Endothelial cell of umbilical vein (primary cell): ENCODE results near the gene CBFA2T3. TPM values are rescaled to one million over a fixed set of nuclear protein-coding genes. Genes with fewer than 3 reads are reported as not detected.

Source experiments
- BruUV-seq: library from RNA; stranded (reverse); fragments of 400-500 nt; replicated peaks from 2 replicates; lab custom pipeline; 2021; lab: Mats Ljungman, UMichigan
- CTCF ChIA-PET: fragments of 300-600, 350-600 bp; sonication (Branson Sonifier 250); formaldehyde crosslinking; loops from one replicate; lab custom pipeline; 2021; ENCODE audit warnings: antibody characterized with exemption, inconsistent platforms; lab: Charles Lee
- POLR2A ChIA-PET: fragments of 300-600, 350-600 bp; sonication (Branson Sonifier 250); formaldehyde crosslinking; loops from one replicate; lab custom pipeline; 2021; ENCODE audit warnings: antibody characterized with exemption, inconsistent platforms; lab: Charles Lee
- DNase-seq: peaks from one replicate; pipeline ENCODE4 v3.0.0-alpha.2; 2011; ENCODE audit warnings: low read depth, low spot score
- FAIRE-seq: peaks from 2 replicates; lab custom pipeline; 2011; peaks lifted over from hg19 to GRCh38; lab: Jason Lieb, UNC
- H2AFZ ChIP-seq: 2 replicates; pipeline ENCODE4 v1.6.0; 2012; ENCODE audit warnings: low read depth, low read length, control low read depth, inconsistent platforms
- H3K27ac ChIP-seq: 2 replicates; pipeline ENCODE4 v1.5.1; 2011; ENCODE audit warnings: low read depth, mild to moderate bottlenecking, control low read depth, low read length, moderate library complexity; ENCODE audit not compliant: insufficient read depth
- H3K27me3 ChIP-seq, 2 experiments: 2 replicates each; pipeline versions ENCODE4 v1.6.0 to v1.6.1; 2011; ENCODE audit warnings: low read length in 2 of 2, mixed read lengths in 1 of 2; ENCODE audit not compliant: control insufficient read depth in 2 of 2, insufficient read depth in 2 of 2
- H3K36me3 ChIP-seq, 2 experiments: 2 replicates in 1 of 2; 3 replicates in 1 of 2; pipeline ENCODE4 v1.5.1; 2011; ENCODE audit warnings: low read length in 2 of 2, mild to moderate bottlenecking in 1 of 2, moderate library complexity in 1 of 2; ENCODE audit not compliant: control insufficient read depth in 2 of 2, insufficient read depth in 2 of 2; ENCODE audit errors: extremely low read depth in 1 of 2
- H3K4me1 ChIP-seq: 3 replicates; pipeline ENCODE4 v1.5.1; 2011; ENCODE audit warnings: mild to moderate bottlenecking, low read length; ENCODE audit not compliant: control insufficient read depth, insufficient read depth; ENCODE audit errors: extremely low read depth
- H3K4me2 ChIP-seq: 2 replicates; pipeline ENCODE4 v1.6.1; 2011; ENCODE audit warnings: low read length, control low read depth, mixed read lengths; ENCODE audit not compliant: insufficient read depth
- H3K4me3 ChIP-seq, 3 experiments: fragments of 200-600 bp in 1 of 3; sonication (generic), shearing (Covaris generic) in 1 of 3; replicated peaks in 1 of 3; 2 replicates each; pipeline ENCODE4 v1.5.1; 2011 to 2016; ENCODE audit warnings: control low read depth in 3 of 3, low read length in 3 of 3, mild to moderate bottlenecking in 2 of 3, inconsistent platforms in 1 of 3, low read depth in 1 of 3, moderate library complexity in 1 of 3; ENCODE audit not compliant: insufficient read depth in 1 of 3
- H3K79me2 ChIP-seq: 2 replicates; pipeline ENCODE4 v1.6.0; 2012; ENCODE audit warnings: low read length, inconsistent platforms; ENCODE audit not compliant: control insufficient read depth, insufficient read depth
- H3K9ac ChIP-seq: replicated peaks from 2 replicates; pipeline ENCODE3; 2011; ENCODE audit warnings: low read length, control low read depth; ENCODE audit not compliant: insufficient read depth; ENCODE audit errors: extremely low read depth
- H3K9me1 ChIP-seq: replicated peaks from 3 replicates; pipeline ENCODE4 v1.6.0; 2011; ENCODE audit warnings: mild to moderate bottlenecking, low read length; ENCODE audit not compliant: control insufficient read depth, insufficient read depth; ENCODE audit errors: extremely low read depth
- H3K9me3 ChIP-seq: replicated peaks from 2 replicates; pipeline ENCODE4 v1.5.1; 2012; ENCODE audit warnings: low read length, inconsistent platforms; ENCODE audit not compliant: control insufficient read depth, insufficient read depth
- H4K20me1 ChIP-seq: replicated peaks from 2 replicates; pipeline ENCODE3; 2011; ENCODE audit warnings: mild to moderate bottlenecking, low read length; ENCODE audit not compliant: control insufficient read depth, insufficient read depth; ENCODE audit errors: extremely low read depth
- CTCF ChIP-seq, 2 donors: IDR thresholded peaks; 1 replicate in 1 of 2; 2 replicates in 1 of 2; pipeline ENCODE4 v1.5.1; 2011; ENCODE audit warnings: low read length in 2 of 2, mild to moderate bottlenecking in 2 of 2, moderate library complexity in 2 of 2, control low read depth in 1 of 2, inconsistent platforms in 1 of 2, low read depth in 1 of 2; ENCODE audit not compliant: insufficient read depth in 1 of 2; ENCODE audit errors: extremely low read depth in 1 of 2
- EZH2 ChIP-seq: IDR thresholded peaks from 2 replicates; pipeline ENCODE4 v1.6.1; 2012; ENCODE audit warnings: borderline replicate concordance, low read depth, mild to moderate bottlenecking, moderate library complexity, low read length, inconsistent platforms; ENCODE audit not compliant: severe bottlenecking
- FOS ChIP-seq: IDR thresholded peaks from 2 replicates; pipeline ENCODE4 v1.6.1; 2011; ENCODE audit warnings: mild to moderate bottlenecking, low read length, moderate library complexity, borderline replicate concordance; ENCODE audit not compliant: insufficient read depth
- GATA2 ChIP-seq: IDR thresholded peaks from 2 replicates; pipeline ENCODE4 v1.7.0; 2011; ENCODE audit warnings: low read depth, mild to moderate bottlenecking, moderate library complexity, mixed read lengths, low read length; ENCODE audit not compliant: insufficient read length, insufficient read depth
- JUN ChIP-seq: IDR thresholded peaks from 2 replicates; pipeline ENCODE4 v1.6.1; 2011; ENCODE audit warnings: borderline replicate concordance, low read depth; ENCODE audit not compliant: insufficient read length, insufficient read depth
- MAX ChIP-seq: IDR thresholded peaks from 2 replicates; pipeline ENCODE4 v1.6.1; 2011; ENCODE audit not compliant: insufficient read depth, insufficient read length
- MYC ChIP-seq: IDR thresholded peaks from one replicate; pipeline ENCODE4 v1.6.1; 2011; ENCODE audit warnings: mild to moderate bottlenecking, low read depth, low read length
- POLR2A ChIP-seq: IDR thresholded peaks from 2 replicates; pipeline ENCODE4 v1.6.1; 2012; ENCODE audit warnings: low read depth, mild to moderate bottlenecking, control low read depth, low read length
- POLR2AphosphoS5 ChIP-seq: IDR thresholded peaks from 2 replicates; pipeline ENCODE4 v1.6.1; 2012; ENCODE audit warnings: low read depth, mild to moderate bottlenecking, control low read depth, low read length, moderate library complexity; ENCODE audit not compliant: insufficient read depth
- dilution Hi-C: fragments of 300-500 bp; cut with MboI; formaldehyde crosslinking; loops from one replicate; pipeline ENCODE4 v1.15.0; 2019; ENCODE audit warnings: low sequenced_read_pairs; ENCODE audit not compliant: extremely low pct_ligation_motif_present
- intact Hi-C: fragments of 100-400 bp; cut with micrococcal nuclease; formaldehyde crosslinking; loops from one replicate; pipeline ENCODE4 v1.10.0; 2022
- polyA plus RNA-seq, 4 experiments: library from polyadenylated mRNA; depleted of rRNA in 3 of 4; stranded (reverse) in 3 of 4; unstranded in 1 of 4; fragments of >200 nt; gene quantifications; 2 replicates each; pipeline versions ENCODE4 v1.2.1 to v1.2.3, GENCODE V29; 2011 to 2012; ENCODE audit warnings: missing spikeins in 1 of 4
- total RNA-seq: library from RNA; stranded (reverse); gene quantifications from 2 replicates; pipeline ENCODE4 v1.2.3, GENCODE V29; 2021

The CBFA2T3 gene
- total and polyA plus RNA-seq, 2 donors (not counting 3 experiments of a cell fraction or from before 2014, with no cell fraction given), result not detected

GRCh38 chr16:88971371-88972097 lies 5.5 kb downstream of the CBFA2T3 start:
- ChIA-PET POLR2A (no interaction called here), CTCF (interaction anchor here (1.2 kb wide), 1 partner anchor 30 kb away, joined by 3 read pairs; no protein-coding TSS in a partner anchor)
- BruUV-seq, result no TSS peak
- H3K27me3 ChIP-seq, result no peaks in the 10 kb centered on the region
- H3K9me3 ChIP-seq, result no peaks in the 10 kb centered on the region
- no peak for FAIRE-seq
- H3K27ac ChIP-seq, result no peak overlapping the region
- H3K79me2 ChIP-seq, result no peaks in the 10 kb centered on the region
- no peaks in the 10 kb centered on the region for H3K36me3 ChIP-seq
- H3K4me1 ChIP-seq, result no peaks in the 10 kb centered on the region
- no peak for DNase-seq
- H3K4me3 ChIP-seq, result no peak overlapping the region
- no peak overlapping the region for H2AFZ ChIP-seq
- dilution Hi-C loops, result loop anchor here (25.0 kb wide), 1 partner anchor 166 kb away; no protein-coding TSS in a partner anchor
- H4K20me1 ChIP-seq, result no peaks in the 10 kb centered on the region
- no peak overlapping the region for H3K9ac ChIP-seq
- H3K4me2 ChIP-seq, result no peak overlapping the region
- TF ChIP-seq MAX (no peak), POLR2AphosphoS5 (no peak), FOS (no peak), MYC (no peak), JUN (no peak), GATA2 (no peak), CTCF (IDR thresholded peaks at IDR 0.05; ENCODE audit: extremely low read depth in 1 of 2, insufficient read depth in 1 of 2, low read depth in 1 of 2, low read length in 2 of 2) (no peak), POLR2A (no peak), EZH2 (no peak)
- no peaks in the 10 kb centered on the region for H3K9me1 ChIP-seq
- intact Hi-C loops, result no loop called here
